ENCODE results near the gene FRMD4A.

Gene FRMD4A

GRCh38 chr10:13657101-13657680 lies 673.5 kb downstream of the FRMD4A start:
- H2AFZ ChIP-seq (ENCODE audit: low read depth, low read length), result no peak overlapping the region
- H3K27ac ChIP-seq (ENCODE audit: low read length), result no peak overlapping the region
- H4K20me1 ChIP-seq (ENCODE audit: insufficient read depth, low read length), result no peaks in the 10 kb centered on the region; the same call in 1 of the 2 replicates
- no peak overlapping the region for H3K9ac ChIP-seq (ENCODE audit: low read depth, low read length)
- H3K27me3 ChIP-seq (ENCODE audit: insufficient read depth, low read length, poor library complexity), result no peaks in the 10 kb centered on the region
- no peak for DNase-seq
- no peak overlapping the region for H3K4me3 ChIP-seq (ENCODE audit: low read depth in 1 of 2, low read length in 2 of 2)
- H3K79me2 ChIP-seq (ENCODE audit: insufficient read depth, low read length), result no peaks in the 10 kb centered on the region
- no peaks in the 10 kb centered on the region for H3K9me3 ChIP-seq (ENCODE audit: insufficient read depth, low read length, severe bottlenecking)
- peaks cover 7% of the 10 kb centered on the region for H3K4me1 ChIP-seq (ENCODE audit: insufficient read depth, low read length)
- peaks cover 91% of the 10 kb centered on the region for H3K36me3 ChIP-seq (ENCODE audit: insufficient read depth, low read length)
- ATAC-seq (ENCODE audit: insufficient read depth, low read depth), result no peak
- no peak for TF ChIP-seq EZH2 (IDR thresholded peaks at IDR 0.05; ENCODE audit: borderline replicate concordance, low read depth, low read length, severe bottlenecking)
- no peak for TF ChIP-seq CTCF (IDR thresholded peaks at IDR 0.05; ENCODE audit: borderline replicate concordance, extremely low read depth, low read length, poor library complexity, severe bottlenecking)
- no peak overlapping the region for H3K4me2 ChIP-seq (ENCODE audit: insufficient read depth, low read length)

GRCh38 chr10:13656337-13657100 lies 674.2 kb downstream of the FRMD4A start:
- Histone ChIP-seq H3K27me3 (ENCODE audit: insufficient read depth, low read length, poor library complexity) (no peaks in the 10 kb centered on the region), H3K79me2 (ENCODE audit: insufficient read depth, low read length) (no peaks in the 10 kb centered on the region), H2AFZ (ENCODE audit: low read depth, low read length) (no peak overlapping the region), H3K27ac (ENCODE audit: low read length) (no peak overlapping the region), H3K9me3 (ENCODE audit: insufficient read depth, low read length, severe bottlenecking) (no peaks in the 10 kb centered on the region), H3K4me3 (ENCODE audit: low read depth in 1 of 2, low read length in 2 of 2) (no peak overlapping the region), H4K20me1 (ENCODE audit: insufficient read depth, low read length) (no peaks in the 10 kb centered on the region; the same call in 1 of the 2 replicates), H3K9ac (ENCODE audit: low read depth, low read length) (no peak overlapping the region), H3K4me2 (ENCODE audit: insufficient read depth, low read length) (no peak overlapping the region), H3K36me3 (ENCODE audit: insufficient read depth, low read length) (peaks cover 92% of the 10 kb centered on the region), H3K4me1 (ENCODE audit: insufficient read depth, low read length) (peaks cover 7% of the 10 kb centered on the region)
- TF ChIP-seq CTCF (IDR thresholded peaks at IDR 0.05; ENCODE audit: borderline replicate concordance, extremely low read depth, low read length, poor library complexity, severe bottlenecking), result no peak
- TF ChIP-seq EZH2 (IDR thresholded peaks at IDR 0.05; ENCODE audit: borderline replicate concordance, low read depth, low read length, severe bottlenecking), result no peak
- DNase-seq, result no peak
- ATAC-seq (ENCODE audit: insufficient read depth, low read depth), result no peak

- no peaks in the 10 kb centered on the region for H3K27me3 ChIP-seq (ENCODE audit: insufficient read depth, low read length, poor library complexity)
- no peak overlapping the region for H3K9ac ChIP-seq (ENCODE audit: low read depth, low read length)
- no peak for DNase-seq
- peaks cover 94% of the 10 kb centered on the region for H3K36me3 ChIP-seq (ENCODE audit: insufficient read depth, low read length)
- no peaks in the 10 kb centered on the region for H3K79me2 ChIP-seq (ENCODE audit: insufficient read depth, low read length)
- H3K4me3 ChIP-seq (ENCODE audit: low read depth in 1 of 2, low read length in 2 of 2), result no peak overlapping the region
- H3K4me2 ChIP-seq (ENCODE audit: insufficient read depth, low read length), result no peak overlapping the region
- TF ChIP-seq CTCF (IDR thresholded peaks at IDR 0.05; ENCODE audit: borderline replicate concordance, extremely low read depth, low read length, poor library complexity, severe bottlenecking), result no peak
- no peak for TF ChIP-seq EZH2 (IDR thresholded peaks at IDR 0.05; ENCODE audit: borderline replicate concordance, low read depth, low read length, severe bottlenecking)
- H3K4me1 ChIP-seq (ENCODE audit: insufficient read depth, low read length), result peaks cover 5% of the 10 kb centered on the region; the same call in 1 of the 2 replicates
- H3K27ac ChIP-seq (ENCODE audit: low read length), result no peak overlapping the region
- no peaks in the 10 kb centered on the region for H3K9me3 ChIP-seq (ENCODE audit: insufficient read depth, low read length, severe bottlenecking)
- no peak for ATAC-seq (ENCODE audit: insufficient read depth, low read depth)
- H2AFZ ChIP-seq (ENCODE audit: low read depth, low read length), result no peak overlapping the region
- peaks cover 4% of the 10 kb centered on the region; the same call in 1 of the 2 replicates for H4K20me1 ChIP-seq (ENCODE audit: insufficient read depth, low read length)
These were observed 675.9 kb downstream of the FRMD4A start for GRCh38 chr10:13654846-13655245.
